GM12873 (cell line): ENCODE results near the gene FGFR2.

Experiments used
- CTCF ChIP-seq: IDR thresholded peaks from 2 replicates; pipeline ENCODE4 v1.5.1; 2012; ENCODE audit warnings: low read depth, mild to moderate bottlenecking, moderate library complexity, low read length, control low read depth; ENCODE audit not compliant: insufficient read depth; ENCODE audit errors: missing control alignments

The FGFR2 gene

GRCh38 chr10:121616291-121616690 lies 18.0 kb upstream of the FGFR2 start:
- no peak for TF ChIP-seq CTCF

GRCh38 chr10:121615836-121616235 lies 17.6 kb upstream of the FGFR2 start:
- no peak for TF ChIP-seq CTCF

- TF ChIP-seq CTCF, result no peak
These were observed 17.2 kb upstream of the FGFR2 start for GRCh38 chr10:121615435-121615793.

GRCh38 chr10:121614613-121615434 lies 16.6 kb upstream of the FGFR2 start:
- no peak for TF ChIP-seq CTCF

GRCh38 chr10:121613456-121613855 lies 15.2 kb upstream of the FGFR2 start:
- TF ChIP-seq CTCF, result no peak

- TF ChIP-seq CTCF, result no peak
These were observed 13.3 kb upstream of the FGFR2 start for GRCh38 chr10:121611393-121612159.

GRCh38 chr10:121610798-121611323 lies 12.6 kb upstream of the FGFR2 start:
- no peak for TF ChIP-seq CTCF
